Suprapubic skin (tissue), 4 donors: ENCODE measurements around the gene RFX8. TPM values are rescaled to one million over a fixed set of nuclear protein-coding genes. Genes with fewer than 3 reads are reported as not detected.

ENCODE experiments used
- DNase-seq, 2 donors: peaks; one replicate each; pipeline ENCODE4 v3.0.0-alpha.2; 2019; ENCODE audit warnings: low spot score in 2 of 2
- H3K27ac ChIP-seq: fragments of 200-600 bp; sonication (generic); one replicate; pipeline ENCODE4 v1.5.1; 2019
- H3K27me3 ChIP-seq: fragments of 200-600 bp; sonication (generic); one replicate; pipeline ENCODE4 v1.5.1; 2019
- H3K36me3 ChIP-seq: fragments of 200-600 bp; sonication (generic); one replicate; pipeline ENCODE4 v1.5.1; 2019
- H3K4me1 ChIP-seq: fragments of 200-600 bp; sonication (generic); one replicate; pipeline ENCODE4 v1.5.1; 2019
- H3K4me3 ChIP-seq: fragments of 200-600 bp; sonication (generic); one replicate; pipeline ENCODE4 v1.5.1; 2019; ENCODE audit warnings: mild to moderate bottlenecking
- H3K9me3 ChIP-seq: fragments of 200-600 bp; sonication (generic); one replicate; pipeline ENCODE4 v1.5.1; 2019
- EP300 ChIP-seq: sonication (generic); formaldehyde crosslinking; IDR thresholded peaks from one replicate; pipeline ENCODE4 v1.6.1; 2017; ENCODE audit warnings: antibody characterized with exemption
- POLR2A ChIP-seq, 2 donors: fragments of 450-650 bp; IDR thresholded peaks; one replicate each; pipeline ENCODE4 v1.6.1; 2017; ENCODE audit warnings: antibody characterized with exemption in 2 of 2, mild to moderate bottlenecking in 2 of 2, moderate library complexity in 2 of 2
- POLR2AphosphoS5 ChIP-seq, 3 donors: sonication (generic); formaldehyde crosslinking; IDR thresholded peaks; one replicate each; pipeline ENCODE4 v1.6.1; 2017; ENCODE audit warnings: antibody characterized with exemption in 3 of 3
- WGBS: methylation state at CpG from one replicate; pipeline ENCODE4 v1.1.5; 2018; 5-methylcytosine and 5-hydroxymethylcytosine counted together
- total RNA-seq, 4 donors: library from RNA; depleted of rRNA; stranded (reverse); fragments of >200 nt; gene quantifications; one replicate each; pipeline ENCODE4 v1.1.0, GENCODE V29; 2016
- TF ChIP-seq, protein P1 (sequence below), 2 donors: fragments of 200-600 bp in 1 of 2; fragments of 450-650 bp in 1 of 2; sonication (generic) in 1 of 2; IDR thresholded peaks; one replicate each; pipeline ENCODE4 v1.5.1; 2016 to 2019; ENCODE audit warnings: antibody characterized with exemption in 2 of 2, mild to moderate bottlenecking in 1 of 2, moderate library complexity in 1 of 2

RFX8 gene
- total RNA-seq, 4 donors from 2014 or later: 0.70 TPM; not detected in 3

DNA sequence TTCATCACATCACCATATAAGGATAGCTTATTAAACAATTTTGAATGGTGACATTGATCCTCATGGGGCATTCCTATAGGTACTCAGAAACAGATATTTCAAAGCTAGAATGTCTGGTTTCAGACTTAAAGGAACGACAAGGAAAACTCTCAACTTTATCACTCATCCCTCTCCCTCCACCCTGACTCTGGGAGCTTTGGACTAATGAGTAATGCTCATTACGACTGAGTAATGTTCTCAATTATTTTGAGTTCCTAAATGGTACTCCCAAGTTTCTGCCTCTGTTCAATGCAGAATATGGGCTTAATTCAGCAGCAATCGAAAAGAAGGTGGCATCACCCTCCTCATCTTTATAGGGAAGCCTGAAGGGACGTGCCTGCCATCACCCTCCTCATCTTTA lies 43.4 kb downstream of the RFX8 start:
- WGBS: 71% methylated on average over 4 of the region's 4 CpGs
- Histone ChIP-seq H3K4me3 (no peak overlapping the region), H3K36me3 (no peaks in the 10 kb centered on the region), H3K27ac (no peak overlapping the region), H3K27me3 (no peaks in the 10 kb centered on the region), H3K4me1 (no peaks in the 10 kb centered on the region), H3K9me3 (no peaks in the 10 kb centered on the region)
- no peak for DNase-seq
- TF ChIP-seq POLR2A (IDR thresholded peaks at IDR 0.05): no peak
- TF ChIP-seq POLR2AphosphoS5 (IDR thresholded peaks at IDR 0.05): no peak
- no peak for TF ChIP-seq EP300
- TF ChIP-seq, protein P1, sequence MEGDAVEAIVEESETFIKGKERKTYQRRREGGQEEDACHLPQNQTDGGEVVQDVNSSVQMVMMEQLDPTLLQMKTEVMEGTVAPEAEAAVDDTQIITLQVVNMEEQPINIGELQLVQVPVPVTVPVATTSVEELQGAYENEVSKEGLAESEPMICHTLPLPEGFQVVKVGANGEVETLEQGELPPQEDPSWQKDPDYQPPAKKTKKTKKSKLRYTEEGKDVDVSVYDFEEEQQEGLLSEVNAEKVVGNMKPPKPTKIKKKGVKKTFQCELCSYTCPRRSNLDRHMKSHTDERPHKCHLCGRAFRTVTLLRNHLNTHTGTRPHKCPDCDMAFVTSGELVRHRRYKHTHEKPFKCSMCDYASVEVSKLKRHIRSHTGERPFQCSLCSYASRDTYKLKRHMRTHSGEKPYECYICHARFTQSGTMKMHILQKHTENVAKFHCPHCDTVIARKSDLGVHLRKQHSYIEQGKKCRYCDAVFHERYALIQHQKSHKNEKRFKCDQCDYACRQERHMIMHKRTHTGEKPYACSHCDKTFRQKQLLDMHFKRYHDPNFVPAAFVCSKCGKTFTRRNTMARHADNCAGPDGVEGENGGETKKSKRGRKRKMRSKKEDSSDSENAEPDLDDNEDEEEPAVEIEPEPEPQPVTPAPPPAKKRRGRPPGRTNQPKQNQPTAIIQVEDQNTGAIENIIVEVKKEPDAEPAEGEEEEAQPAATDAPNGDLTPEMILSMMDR (IDR thresholded peaks at IDR 0.05): no peak

DNA sequence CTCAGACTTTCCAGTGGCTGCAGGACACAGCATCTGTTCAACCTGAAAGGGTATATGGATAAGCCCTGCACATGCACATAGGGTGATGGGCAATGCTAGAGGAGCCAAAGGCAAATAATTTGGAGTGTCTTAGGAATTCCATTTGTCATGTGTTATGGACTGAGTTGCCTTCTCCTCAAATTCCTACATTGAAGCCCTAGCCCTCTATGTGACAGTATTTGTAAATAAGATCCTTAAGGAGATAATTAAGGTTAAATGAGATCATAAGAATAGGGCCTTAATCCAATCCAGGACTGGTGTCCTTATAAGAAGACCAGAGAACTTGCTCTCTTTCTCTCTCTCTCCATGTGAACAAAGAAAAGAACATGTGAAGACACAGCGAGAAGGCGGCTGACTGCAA lies 44.8 kb downstream of the RFX8 start:
- H3K4me3 ChIP-seq: no peak overlapping the region
- no peak overlapping the region for H3K27ac ChIP-seq
- no peaks in the 10 kb centered on the region for H3K4me1 ChIP-seq
- H3K36me3 ChIP-seq: no peaks in the 10 kb centered on the region
- no peaks in the 10 kb centered on the region for H3K27me3 ChIP-seq
- 96% methylated on average over 2 of the region's 2 CpGs for WGBS
- no peaks in the 10 kb centered on the region for H3K9me3 ChIP-seq
- no peak for DNase-seq
- TF ChIP-seq EP300 (no peak), POLR2A (IDR thresholded peaks at IDR 0.05) (no peak), POLR2AphosphoS5 (IDR thresholded peaks at IDR 0.05) (no peak)
- TF ChIP-seq, protein P1 (IDR thresholded peaks at IDR 0.05): no peak

DNA sequence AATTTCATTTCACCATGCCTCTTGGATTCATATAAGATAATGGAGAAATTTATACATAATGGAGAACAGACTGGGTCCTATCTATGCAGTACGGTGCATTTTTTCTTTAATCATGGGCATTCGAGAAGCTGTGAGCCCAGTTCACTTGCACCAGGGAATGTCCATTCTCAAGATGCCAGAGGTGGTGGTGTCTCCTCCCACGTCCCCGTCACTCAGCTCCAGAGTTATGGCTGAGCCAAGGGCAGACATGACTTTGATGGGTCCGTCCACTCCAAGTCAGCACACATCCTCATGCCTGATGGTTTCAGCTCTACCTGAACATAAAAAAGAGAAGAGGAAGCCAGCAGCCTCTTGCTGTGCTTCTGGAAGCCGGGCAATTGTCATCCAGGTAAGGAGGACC lies 45.5 kb downstream of the RFX8 start:
- DNase-seq: peak in 1 of 2 donors; percentile 50
- H3K9me3 ChIP-seq: no peaks in the 10 kb centered on the region
- WGBS: 96% methylated on average over 6 of the region's 6 CpGs
- no peak overlapping the region for H3K4me3 ChIP-seq
- H3K36me3 ChIP-seq: no peaks in the 10 kb centered on the region
- H3K4me1 ChIP-seq: no peaks in the 10 kb centered on the region
- no peak for TF ChIP-seq POLR2AphosphoS5 (IDR thresholded peaks at IDR 0.05)
- TF ChIP-seq, protein P1 (IDR thresholded peaks at IDR 0.05): no peak
- TF ChIP-seq POLR2A (IDR thresholded peaks at IDR 0.05): no peak
- TF ChIP-seq EP300: no peak
- no peaks in the 10 kb centered on the region for H3K27me3 ChIP-seq
- H3K27ac ChIP-seq: no peak overlapping the region

DNA sequence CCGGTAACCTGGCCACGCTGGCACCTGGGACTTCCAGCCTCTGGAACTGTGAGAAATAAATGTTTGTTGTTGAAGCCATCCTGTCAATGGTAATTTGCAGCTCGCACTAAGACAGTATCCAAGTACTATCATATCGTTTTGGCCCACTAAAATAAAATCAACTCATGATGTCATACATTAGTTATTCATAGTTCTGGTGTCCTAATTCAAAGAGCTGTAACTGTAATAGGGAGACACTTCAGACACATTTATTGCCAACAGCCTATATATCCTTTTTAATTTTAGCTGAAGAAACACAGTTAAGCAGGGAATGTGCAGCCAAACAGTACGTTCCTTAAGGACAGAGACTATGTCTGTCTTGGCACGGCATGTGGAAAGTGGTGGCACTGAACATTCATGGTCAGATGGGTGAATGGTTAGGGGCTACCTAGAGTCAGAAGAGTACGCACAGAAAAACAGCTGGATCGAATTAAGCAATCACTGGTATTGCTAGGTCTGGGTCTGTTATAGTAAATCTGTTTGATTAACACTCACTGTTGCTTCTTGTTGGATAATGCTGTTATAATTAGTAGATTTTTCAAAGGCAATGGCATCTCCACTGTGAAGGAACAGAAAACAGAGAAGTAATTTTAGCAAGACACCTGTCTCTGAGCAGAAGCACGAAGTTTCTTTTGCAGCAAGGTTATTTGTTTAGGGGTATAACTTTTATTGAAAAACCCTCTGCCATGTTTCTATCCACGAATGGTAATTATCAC lies 46.3 kb downstream of the RFX8 start:
- TF ChIP-seq POLR2AphosphoS5 (IDR thresholded peaks at IDR 0.05) (no peak), POLR2A (IDR thresholded peaks at IDR 0.05) (no peak), EP300 (no peak)
- TF ChIP-seq, protein P1 (IDR thresholded peaks at IDR 0.05): no peak
- no peaks in the 10 kb centered on the region for H3K27me3 ChIP-seq
- no peak overlapping the region for H3K4me3 ChIP-seq
- 78% methylated on average over 10 of the region's 10 CpGs for WGBS
- H3K27ac ChIP-seq: no peak overlapping the region
- DNase-seq: peak in 1 of 2 donors; percentile 2
- H3K36me3 ChIP-seq: no peaks in the 10 kb centered on the region
- no peaks in the 10 kb centered on the region for H3K9me3 ChIP-seq
- H3K4me1 ChIP-seq: no peaks in the 10 kb centered on the region

DNA sequence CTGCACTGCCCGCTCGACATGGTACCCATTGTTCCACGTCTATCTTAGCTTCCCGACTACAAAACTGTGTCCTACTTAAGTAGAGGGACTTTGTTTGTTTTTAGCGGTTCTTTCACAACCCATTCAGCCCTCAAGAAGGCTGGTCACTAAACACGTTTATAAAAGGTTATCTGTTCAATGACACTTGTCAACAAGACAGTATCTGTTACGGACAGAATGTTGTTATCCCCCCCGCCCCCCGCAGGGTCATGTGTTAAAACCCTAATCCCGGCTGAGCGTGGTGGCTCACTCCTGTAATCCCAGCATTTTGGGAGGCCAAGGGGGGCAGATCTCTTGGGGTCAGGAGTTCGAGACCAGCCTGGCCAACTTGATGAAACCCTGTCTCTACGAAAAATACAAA lies 47.2 kb downstream of the RFX8 start:
- TF ChIP-seq EP300: no peak
- no peak for TF ChIP-seq POLR2A (IDR thresholded peaks at IDR 0.05)
- no peak for TF ChIP-seq POLR2AphosphoS5 (IDR thresholded peaks at IDR 0.05)
- TF ChIP-seq, protein P1 (IDR thresholded peaks at IDR 0.05): no peak
- Histone ChIP-seq H3K4me1 (no peaks in the 10 kb centered on the region), H3K27ac (no peak overlapping the region), H3K36me3 (no peaks in the 10 kb centered on the region), H3K9me3 (no peaks in the 10 kb centered on the region), H3K4me3 (no peak overlapping the region), H3K27me3 (no peaks in the 10 kb centered on the region)
- DNase-seq: peak in 1 of 2 donors; percentile 37
- 94% methylated on average over 13 of the region's 13 CpGs for WGBS
